H1 (cell line): Measurements from ENCODE around the gene WDR26. TPM values are rescaled to one million over a fixed set of nuclear protein-coding genes. Genes with fewer than 3 reads are reported as not detected.

Experiments used
- CTCF ChIA-PET: fragments of 300-600 bp; sonication (Branson Sonifier 250); formaldehyde crosslinking; loops from one replicate; lab custom pipeline; 2021; ENCODE audit not compliant: partially characterized antibody; lab: Charles Lee
- POLR2A ChIA-PET: fragments of 300-600 bp; sonication (Branson Sonifier 250); formaldehyde crosslinking; loops from one replicate; lab custom pipeline; 2021; ENCODE audit warnings: inconsistent platforms; ENCODE audit not compliant: partially characterized antibody; lab: Charles Lee
- DNase-seq, 2 experiments: peaks; one replicate each; pipeline versions ENCODE4 v3.0.0 to v3.0.0-alpha.2; 2010 to 2022; ENCODE audit warnings: low spot score in 2 of 2, low read depth in 1 of 2, mixed read lengths in 1 of 2
- FAIRE-seq: peaks from 2 replicates; lab custom pipeline; 2011; peaks lifted over from hg19 to GRCh38; lab: Jason Lieb, UNC
- H2AFZ ChIP-seq: 2 replicates; pipeline ENCODE4 v1.8.1; 2012; ENCODE audit warnings: low read length, inconsistent platforms
- H2AK5ac ChIP-seq: 2 replicates; pipeline ENCODE4 v1.6.1; 2013; ENCODE audit warnings: low read depth, low read length
- H2BK120ac ChIP-seq: replicated peaks from 2 replicates; pipeline ENCODE3; 2013; ENCODE audit warnings: low read depth, low read length, inconsistent platforms
- H2BK12ac ChIP-seq: 2 replicates; pipeline ENCODE4 v1.6.1; 2013; ENCODE audit warnings: low read depth, low read length
- H2BK15ac ChIP-seq: 2 replicates; pipeline ENCODE4 v1.6.1; 2013; ENCODE audit warnings: low read length
- H2BK20ac ChIP-seq: 2 replicates; pipeline ENCODE4 v1.6.1; 2013; ENCODE audit warnings: low read length
- H2BK5ac ChIP-seq: 2 replicates; pipeline ENCODE4 v1.6.1; 2013; ENCODE audit warnings: low read depth, low read length
- H3K14ac ChIP-seq: 2 replicates; pipeline ENCODE4 v1.6.1; 2013; ENCODE audit warnings: inconsistent platforms; ENCODE audit not compliant: insufficient read length
- H3K18ac ChIP-seq: 2 replicates; pipeline ENCODE4 v1.6.1; 2013; ENCODE audit warnings: low read length; ENCODE audit errors: extremely low read depth
- H3K23ac ChIP-seq: 2 replicates; pipeline ENCODE4 v1.6.1; 2013; ENCODE audit warnings: inconsistent platforms; ENCODE audit not compliant: insufficient read length
- H3K23me2 ChIP-seq: 2 replicates; pipeline ENCODE4 v1.6.1; 2013; ENCODE audit warnings: low read depth, low read length
- H3K27ac ChIP-seq: 2 replicates; pipeline ENCODE4 v1.6.1; 2011; ENCODE audit warnings: low read depth, low read length, inconsistent platforms
- H3K27me3 ChIP-seq, 4 experiments: replicated peaks in 1 of 4; 1 replicate in 1 of 4; 2 replicates in 3 of 4; pipeline versions ENCODE4 v1.6.1 to v1.8.1; 2011 to 2013; ENCODE audit warnings: low read length in 3 of 4, mild to moderate bottlenecking in 3 of 4, inconsistent platforms in 2 of 4, mixed read lengths in 2 of 4, moderate library complexity in 1 of 4; ENCODE audit not compliant: control insufficient read depth in 3 of 4, insufficient read depth in 3 of 4; ENCODE audit errors: extremely low read depth in 1 of 4
- H3K36me3 ChIP-seq, 4 experiments: 2 replicates each; pipeline versions ENCODE4 v1.6.1 to v1.8.1; 2011 to 2013; ENCODE audit warnings: mild to moderate bottlenecking in 4 of 4, low read length in 3 of 4, moderate library complexity in 2 of 4, control low read depth in 1 of 4, inconsistent platforms in 1 of 4; ENCODE audit not compliant: insufficient read depth in 4 of 4, control insufficient read depth in 2 of 4
- H3K4ac ChIP-seq: replicated peaks from 2 replicates; pipeline ENCODE3; 2013; ENCODE audit warnings: low read length, low read depth, mixed read lengths, inconsistent platforms; ENCODE audit not compliant: insufficient read length
- H3K4me1 ChIP-seq, 4 experiments: replicated peaks in 1 of 4; 1 replicate in 1 of 4; 2 replicates in 3 of 4; pipeline versions ENCODE4 v1.6.1 to v1.8.1; 2011 to 2013; ENCODE audit warnings: low read length in 3 of 4, inconsistent platforms in 2 of 4, mixed read lengths in 1 of 4; ENCODE audit not compliant: insufficient read depth in 4 of 4, control insufficient read depth in 3 of 4
- H3K4me2 ChIP-seq, 2 experiments: 2 replicates each; pipeline versions ENCODE4 v1.6.1 to v1.8.1; 2011 to 2013; ENCODE audit warnings: low read depth in 2 of 2, low read length in 2 of 2, control low read depth in 1 of 2, inconsistent platforms in 1 of 2, mild to moderate bottlenecking in 1 of 2; ENCODE audit not compliant: insufficient read depth in 1 of 2
- H3K4me3 ChIP-seq, 4 experiments: fragments of 200-600, 300-600 bp in 1 of 4; sonication (generic), shearing (Covaris generic), sonication (Bioruptor Twin) in 1 of 4; 2 replicates each; pipeline versions ENCODE4 v1.5.1 to v1.8.1; 2011 to 2016; ENCODE audit warnings: low read length in 4 of 4, low read depth in 3 of 4, control low read depth in 2 of 4, inconsistent platforms in 2 of 4, mild to moderate bottlenecking in 2 of 4, mixed read lengths in 1 of 4, moderate library complexity in 1 of 4; ENCODE audit not compliant: insufficient read depth in 2 of 4; ENCODE audit errors: extremely low read depth in 1 of 4
- H3K56ac ChIP-seq: replicated peaks from 2 replicates; pipeline ENCODE3; 2013; ENCODE audit warnings: low read depth, mild to moderate bottlenecking, mixed read lengths, low read length, inconsistent platforms; ENCODE audit not compliant: insufficient read length
- H3K79me1 ChIP-seq: 2 replicates; pipeline ENCODE4 v1.6.1; 2013; ENCODE audit warnings: low read depth, low read length, control low read depth
- H3K79me2 ChIP-seq, 2 experiments: 2 replicates each; pipeline versions ENCODE4 v1.6.1 to v1.8.1; 2012 to 2013; ENCODE audit warnings: low read length in 2 of 2, mild to moderate bottlenecking in 2 of 2, inconsistent platforms in 1 of 2; ENCODE audit not compliant: insufficient read depth in 2 of 2, control insufficient read depth in 1 of 2
- H3K9ac ChIP-seq, 4 experiments: replicated peaks in 1 of 4; 1 replicate in 1 of 4; 2 replicates in 3 of 4; pipeline versions ENCODE4 v1.6.1 to v1.8.1; 2011 to 2013; ENCODE audit warnings: low read depth in 3 of 4, low read length in 3 of 4, control low read depth in 2 of 4, mild to moderate bottlenecking in 2 of 4, moderate library complexity in 2 of 4, inconsistent platforms in 1 of 4; ENCODE audit errors: extremely low read depth in 1 of 4
- H3K9me3 ChIP-seq, 2 experiments: 2 replicates each; pipeline versions ENCODE4 v1.6.1 to v1.8.1; 2012 to 2013; ENCODE audit warnings: mild to moderate bottlenecking in 2 of 2, moderate library complexity in 2 of 2, control low read depth in 1 of 2, inconsistent platforms in 1 of 2, low read depth in 1 of 2, low read length in 1 of 2, mixed read lengths in 1 of 2; ENCODE audit not compliant: insufficient read depth in 2 of 2
- H4K20me1 ChIP-seq, 2 experiments: replicated peaks in 1 of 2; 2 replicates each; pipeline versions ENCODE3 to v1.8.1; 2011 to 2013; ENCODE audit warnings: inconsistent platforms in 2 of 2, low read length in 2 of 2, mild to moderate bottlenecking in 1 of 2; ENCODE audit not compliant: insufficient read depth in 2 of 2, control insufficient read depth in 1 of 2
- H4K5ac ChIP-seq: 2 replicates; pipeline ENCODE4 v1.6.1; 2013; ENCODE audit warnings: low read length, low read depth, mixed read lengths, inconsistent platforms; ENCODE audit not compliant: insufficient read length
- H4K8ac ChIP-seq: 2 replicates; pipeline ENCODE4 v1.8.0; 2013; ENCODE audit warnings: mild to moderate bottlenecking, moderate library complexity, low read length, inconsistent platforms; ENCODE audit not compliant: insufficient read depth; ENCODE audit errors: extremely low read depth
- H4K91ac ChIP-seq: replicated peaks from 2 replicates; pipeline ENCODE3; 2013; ENCODE audit warnings: low read length, mixed read lengths, inconsistent platforms; ENCODE audit not compliant: insufficient read length
- CBX8 ChIP-seq: fragments of 300-800, 300-1000 bp; sonication (generic); IDR thresholded peaks from 2 replicates; pipeline ENCODE4 v1.7.1; 2016; ENCODE audit warnings: low read depth, low read length, borderline replicate concordance
- CREB1 ChIP-seq: IDR thresholded peaks from 2 replicates; pipeline ENCODE4 v1.6.1; 2012; ENCODE audit warnings: inconsistent platforms
- MAFK ChIP-seq: IDR thresholded peaks from 2 replicates; pipeline ENCODE4 v1.6.1; 2012; ENCODE audit warnings: low read depth, mild to moderate bottlenecking, improper control_type of control experiment, low read length
- POLR2A ChIP-seq, 2 experiments: IDR thresholded peaks; 1 replicate in 1 of 2; 2 replicates in 1 of 2; pipeline ENCODE4 v1.6.1; 2011; ENCODE audit warnings: low read depth in 2 of 2, low read length in 2 of 2, mild to moderate bottlenecking in 2 of 2; ENCODE audit errors: control extremely low read depth in 1 of 2
- RBBP5 ChIP-seq: IDR thresholded peaks from 2 replicates; pipeline ENCODE4 v1.7.1; 2012; ENCODE audit warnings: low read depth, mild to moderate bottlenecking, inconsistent platforms, low read length, moderate library complexity, borderline replicate concordance
- SIRT6 ChIP-seq: IDR thresholded peaks from one replicate; pipeline ENCODE4 v1.7.1; 2012; ENCODE audit warnings: low read length, inconsistent platforms
- SUZ12 ChIP-seq: fragments of 200-600 bp; sonication (generic); IDR thresholded peaks from 2 replicates; pipeline ENCODE4 v1.6.1; 2012; ENCODE audit warnings: mild to moderate bottlenecking, inconsistent platforms, low read length, moderate library complexity, mixed read lengths
- TBP ChIP-seq: IDR thresholded peaks from 2 replicates; pipeline ENCODE4 v1.6.1; 2011; ENCODE audit warnings: low read depth, low read length, improper control_type of control experiment
- whole genome bisulfite sequencing, 2 experiments: shearing (Covaris generic) in 1 of 2; methylation state at CpG; one replicate each; pipeline versions ENCODE4 v1.1.6 to v1.1.7; 2013 to 2015; ENCODE audit warnings: low lambda C conversion rate in 2 of 2, mixed read lengths in 2 of 2, inconsistent platforms in 1 of 2, low coverage in 1 of 2, missing lambda C conversion rate in 1 of 2; ENCODE audit not compliant: insufficient replicate concordance in 2 of 2, insufficient coverage in 1 of 2, insufficient read length in 1 of 2; ENCODE audit errors: extremely low coverage in 1 of 2, missing lambda C conversion rate in 1 of 2; 5-methylcytosine and 5-hydroxymethylcytosine counted together
- polyA plus RNA-seq, 7 experiments: library from polyadenylated mRNA; depleted of rRNA in 3 of 7; stranded (reverse) in 5 of 7; unstranded in 2 of 7; fragments of >200 nt in 5 of 7; fragments of 200-250 nt in 2 of 7; gene quantifications; 1 replicate in 5 of 7; 2 replicates in 1 of 7; 4 replicates in 1 of 7; pipeline versions ENCODE4 v1.2.1 to v1.2.3, GENCODE V29; 2011 to 2013; ENCODE audit warnings: missing spikeins in 2 of 7, mixed read lengths in 2 of 7
- total RNA-seq: library from RNA; stranded (reverse); fragmentation: NEBNext Ultra II Directional; extraction: Animal tissue kit (Norgen Biotek cat#: 25700); gene quantifications from 2 replicates; pipeline ENCODE4 v1.2.1, GENCODE V29; 2021

The WDR26 gene
- total and polyA plus RNA-seq, 2 of the 8 experiments (the other 6 are each of a cell fraction or from before 2014, with no cell fraction given) = 18.0 to 72.5 TPM

DNA sequence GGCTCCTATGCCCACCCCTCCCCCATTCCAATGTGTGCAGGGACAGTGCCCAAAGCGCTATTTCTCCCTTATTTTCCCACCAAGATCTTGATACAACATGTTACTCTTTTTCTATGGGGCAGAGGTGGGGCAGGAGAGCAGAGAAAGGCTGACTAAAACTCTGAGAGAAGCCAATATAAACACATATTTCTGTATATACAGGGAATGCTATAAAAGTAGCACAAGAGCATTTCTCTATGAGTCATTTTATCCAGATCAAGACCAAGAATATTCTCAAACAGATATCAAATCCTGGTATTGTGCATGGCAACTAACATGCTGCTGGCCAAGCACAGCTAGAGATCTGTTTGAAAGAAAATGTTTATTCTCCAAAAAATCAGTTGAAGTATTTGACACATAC lies 7.3 kb downstream of the WDR26 start:
- no peak for DNase-seq
- Histone ChIP-seq H2AK5ac (no peak overlapping the region), H3K14ac (no peak overlapping the region), H3K4me3 (no peak overlapping the region), H4K20me1 (peaks cover 6 to 11% of the 10 kb centered on the region in 2 experiments), H3K79me1 (no peaks in the 10 kb centered on the region), H2BK5ac (no peak overlapping the region), H3K9ac (no peak overlapping the region), H2BK120ac (no peak overlapping the region), H3K27ac (no peak overlapping the region), H3K9me3 (no peaks in the 10 kb centered on the region), H4K5ac (no peak overlapping the region), H2BK20ac (no peak overlapping the region), H3K4me1 (peaks cover 0 to 4% (median 1%) of the 10 kb centered on the region in 4 experiments; a peak in 3 of 7 replicates), H3K36me3 (peaks cover 8 to 91% (median 47%) of the 10 kb centered on the region in 4 experiments), H2BK15ac (no peak overlapping the region), H3K18ac (no peak overlapping the region), H3K79me2 (peaks cover under 1 to 46% of the 10 kb centered on the region in 2 experiments; a peak in 3 of 4 replicates), H2BK12ac (no peak overlapping the region), H2AFZ (no peak overlapping the region), H4K8ac (no peak overlapping the region), H3K23me2 (no peaks in the 10 kb centered on the region), H3K4ac (no peak overlapping the region), H3K4me2 (no peak overlapping the region), H4K91ac (no peak overlapping the region), H3K27me3 (no peaks in the 10 kb centered on the region), H3K23ac (no peak overlapping the region), H3K56ac (no peak overlapping the region)
- POLR2A ChIA-PET = interaction anchor here (1.1 to 1.6 kb wide), 3 partner anchors 10 to 20 kb away, joined by 4 to 9 read pairs (median 7); no protein-coding TSS in a partner anchor
- 82% methylated on average over 1 of the region's 1 CpG; no CpG with 5 or more reads in 1 of the 2 experiments for WGBS, 2 experiments
- TF ChIP-seq SIRT6 (no peak), CBX8 (no peak), CREB1 (no peak), POLR2A (IDR thresholded peaks at IDR 0.05; ENCODE audit: control extremely low read depth in 1 of 2, low read depth in 2 of 2, low read length in 2 of 2) (no peak), MAFK (no peak), SUZ12 (no peak), TBP (no peak), RBBP5 (no peak)
- CTCF ChIA-PET = interaction anchor here (1.2 kb wide), 1 partner anchor 29 kb away, joined by 4 read pairs; no protein-coding TSS in a partner anchor
- no peak for FAIRE-seq
